Left lung (tissue), 10 donors: ENCODE results near the gene STUB1. TPM values are rescaled to one million over a fixed set of nuclear protein-coding genes. Genes with fewer than 3 reads are reported as not detected.

Source experiments
- ATAC-seq: fragments of 200-7000 bp; cut with Tn5 transposase; one replicate; pipeline ENCODE4 v1.9.1; 2020; ENCODE audit warnings: moderate library complexity
- DNase-seq, 4 donors: peaks; one replicate each; pipeline ENCODE4 v3.0.0-alpha.2; 2013 to 2020
- H3K27ac ChIP-seq, 2 donors: fragments of 200-600 bp; sonication (generic) in 1 of 2; one replicate each; pipeline versions ENCODE4 v1.5.0 to v1.8.0; 2020 to 2021
- H3K27me3 ChIP-seq, 2 donors: fragments of 200-600 bp; sonication (generic) in 1 of 2; one replicate each; pipeline versions ENCODE4 v1.5.0 to v1.8.0; 2020 to 2021
- H3K36me3 ChIP-seq, 2 donors: fragments of 200-600 bp; sonication (generic) in 1 of 2; one replicate each; pipeline versions ENCODE4 v1.5.0 to v1.8.0; 2020 to 2021
- H3K4me1 ChIP-seq, 2 donors: fragments of 200-600 bp; one replicate each; pipeline ENCODE4 v1.8.0; 2021
- H3K4me3 ChIP-seq, 2 donors: fragments of 200-600 bp; sonication (generic) in 1 of 2; one replicate each; pipeline versions ENCODE4 v1.5.0 to v1.8.0; 2020 to 2021; ENCODE audit warnings: mild to moderate bottlenecking in 1 of 2
- H3K9me3 ChIP-seq, 2 donors: fragments of 200-600 bp; sonication (generic) in 1 of 2; one replicate each; pipeline versions ENCODE4 v1.5.0 to v1.8.0; 2020 to 2021
- CTCF ChIP-seq, 2 donors: fragments of 200-600 bp; sonication (generic) in 1 of 2; IDR thresholded peaks; one replicate each; pipeline versions ENCODE4 v1.5.0 to v1.8.0; 2021; ENCODE audit warnings: antibody characterized with exemption in 2 of 2
- intact Hi-C, 2 donors: fragments of 100-400 bp; cut with DNase I; formaldehyde crosslinking; loops; one replicate each; pipeline versions ENCODE4 v1.11.2 to v1.14.2; 2022
- polyA plus RNA-seq, 6 donors: library from polyadenylated mRNA; unstranded; fragments of 120-200 nt; gene quantifications; one replicate each; pipeline ENCODE4 v1.2.1, GENCODE V29; 2013; ENCODE audit not compliant: insufficient read length in 6 of 6
- total RNA-seq, 2 donors: library from RNA; stranded (reverse); fragmentation: NEBNext Ultra II Directional; extraction: Animal tissue kit (Norgen Biotek cat#: 25700); gene quantifications; one replicate each; pipeline ENCODE4 v1.2.1, GENCODE V29; 2021
- donor health status: DM: no; HTN: yes; CAD: no.
- donor health status: DM: no; HTN: no; CAD: no.

Gene STUB1
- total and polyA plus RNA-seq, 8 donors, result 92.9 to 143 (median 108) TPM

- H3K4me1 ChIP-seq, result peaks cover 20 to 38% of the 10 kb centered on the region in 2 donors
- ATAC-seq, result no peak
- no peaks in the 10 kb centered on the region for H3K9me3 ChIP-seq
- H3K27me3 ChIP-seq, result peaks cover 44 to 78% of the 10 kb centered on the region in 2 donors
- no peak for TF ChIP-seq CTCF (IDR thresholded peaks at IDR 0.05)
- no peak for DNase-seq
- no peaks in the 10 kb centered on the region for H3K36me3 ChIP-seq
- intact Hi-C loops, result no loop called here
- H3K27ac ChIP-seq, result no peak overlapping the region
- no peak overlapping the region for H3K4me3 ChIP-seq
These were observed 13.6 kb downstream of the STUB1 start for GRCh38 chr16:693766-694165.

GRCh38 chr16:694187-694862 lies 14.1 kb downstream of the STUB1 start:
- Histone ChIP-seq H3K4me1 (peaks cover 16 to 33% of the 10 kb centered on the region in 2 donors), H3K36me3 (no peaks in the 10 kb centered on the region), H3K27me3 (peaks cover 44 to 83% of the 10 kb centered on the region in 2 donors), H3K9me3 (no peaks in the 10 kb centered on the region), H3K4me3 (peak overlapping the region in 1 of 2 donors; percentile 36), H3K27ac (no peak overlapping the region)
- DNase-seq (no peak), ATAC-seq (no peak)
- intact Hi-C loops, result no loop called here
- no peak for TF ChIP-seq CTCF (IDR thresholded peaks at IDR 0.05)

DNA sequence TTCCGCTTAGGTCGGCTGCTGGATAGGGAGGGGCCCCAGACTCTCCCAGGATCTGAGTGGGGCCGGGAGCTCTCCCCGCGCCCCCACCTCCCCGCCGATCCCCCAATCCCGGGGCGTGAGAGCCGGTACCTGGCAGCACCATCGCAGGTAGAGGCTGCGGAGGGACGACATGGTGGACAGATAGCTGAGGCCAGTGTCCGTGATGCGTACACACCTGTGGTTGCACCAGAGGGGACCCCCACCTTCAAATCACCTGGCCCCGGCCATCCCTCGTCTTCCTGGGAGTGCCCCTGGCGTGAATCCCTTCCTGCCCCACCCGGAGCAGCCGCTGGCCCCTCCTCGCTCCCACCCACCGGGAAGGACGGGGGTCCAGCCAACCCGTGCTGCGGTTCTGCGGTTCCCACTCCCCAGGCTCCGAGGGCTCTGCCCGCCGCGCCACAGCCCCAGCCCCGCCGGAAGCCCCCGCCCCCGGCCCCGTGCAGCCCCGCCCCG lies 14.7 kb downstream of the STUB1 start:
- H3K4me1 ChIP-seq, result peaks cover 11 to 27% of the 10 kb centered on the region in 2 donors
- no peaks in the 10 kb centered on the region for H3K9me3 ChIP-seq
- no peaks in the 10 kb centered on the region for H3K36me3 ChIP-seq
- no peak for TF ChIP-seq CTCF (IDR thresholded peaks at IDR 0.05)
- intact Hi-C loops, result no loop called here
- H3K27ac ChIP-seq, result no peak overlapping the region
- peaks cover 47 to 89% of the 10 kb centered on the region in 2 donors for H3K27me3 ChIP-seq
- ATAC-seq (no peak), DNase-seq (no peak)
- H3K4me3 ChIP-seq, result peak overlapping the region in 1 of 2 donors; percentile 36

DNA sequence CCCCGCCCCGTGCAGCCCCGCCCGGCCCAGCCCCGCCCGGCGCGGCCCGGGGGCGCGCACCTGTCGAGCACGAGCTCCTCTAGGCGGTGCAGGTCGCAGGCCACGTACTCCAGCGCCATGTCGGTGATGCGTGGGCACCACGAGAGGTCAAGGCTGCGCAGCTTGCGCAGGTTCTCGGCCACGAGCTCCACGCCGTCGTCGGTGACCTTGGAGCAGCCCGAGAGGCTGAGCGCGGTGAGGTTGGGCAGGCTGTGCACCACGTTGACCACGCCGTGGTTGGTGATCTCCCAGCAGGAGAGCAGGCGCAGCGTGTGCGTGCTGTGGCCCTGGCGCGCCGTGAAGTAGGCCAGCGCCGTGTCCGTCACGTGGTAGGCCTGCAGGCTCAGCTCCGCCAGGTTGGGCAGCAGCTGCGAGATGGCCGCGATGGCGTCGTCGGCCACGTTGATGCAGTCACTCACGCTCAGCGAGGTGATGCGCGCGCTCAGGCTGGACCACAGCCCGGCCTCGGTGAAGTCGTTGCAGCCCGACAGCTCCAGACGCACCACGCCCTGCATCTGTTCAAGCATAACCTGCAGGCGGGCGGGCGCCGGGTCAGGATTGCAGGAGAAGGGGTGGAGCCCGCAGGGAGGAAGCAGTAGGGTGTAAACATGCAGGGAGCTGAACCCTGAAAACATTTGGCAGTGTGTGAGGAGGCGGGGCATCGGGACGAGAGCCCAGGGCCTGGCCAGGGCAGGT lies 15.3 kb downstream of the STUB1 start:
- H3K4me1 ChIP-seq, result peaks cover 11 to 26% of the 10 kb centered on the region in 2 donors
- no peak overlapping the region for H3K27ac ChIP-seq
- ATAC-seq (peak; percentile 53), DNase-seq (peak in 1 of 4 donors; percentile 41)
- H3K27me3 ChIP-seq, result peaks cover 53 to 95% of the 10 kb centered on the region in 2 donors
- TF ChIP-seq CTCF (IDR thresholded peaks at IDR 0.05), result no peak
- H3K36me3 ChIP-seq, result no peaks in the 10 kb centered on the region
- H3K4me3 ChIP-seq, result peak overlapping the region in 1 of 2 donors; percentile 36
- no peaks in the 10 kb centered on the region for H3K9me3 ChIP-seq
- intact Hi-C loops, result no loop called here
